Measurements from ENCODE around the gene GTF2H1. TPM values are rescaled to one million over a fixed set of nuclear protein-coding genes. Genes with fewer than 3 reads are reported as not detected.

Gene GTF2H1
- total RNA-seq, 1 experiment from 2014 or later: 39.4 TPM

- Histone ChIP-seq H4K91ac (ENCODE audit: insufficient read length, low read depth, low read length) (no peak overlapping the region), H3K56ac (ENCODE audit: insufficient read length, low read depth, low read length) (no peak overlapping the region), H3K79me1 (ENCODE audit: insufficient read depth, low read depth, low read length, poor library complexity, severe bottlenecking) (no peaks in the 10 kb centered on the region), H3T11ph (ENCODE audit: low read length) (no peak overlapping the region), H2AFZ (ENCODE audit: low read length) (no peak overlapping the region), H3K27ac (ENCODE audit: insufficient read length, low read depth, low read length) (no peak overlapping the region), H3K18ac (ENCODE audit: insufficient read length, low read depth, low read length) (no peak overlapping the region), H2BK12ac (ENCODE audit: insufficient read length, low read depth, low read length) (no peak overlapping the region), H3K4ac (ENCODE audit: low read depth, low read length) (no peak overlapping the region), H2BK20ac (ENCODE audit: low read depth, low read length, poor library complexity, severe bottlenecking) (no peak overlapping the region), H2BK15ac (ENCODE audit: low read depth, low read length) (no peak overlapping the region), H3K9ac (ENCODE audit: extremely low read depth, insufficient read length, low read length) (no peak overlapping the region), H3K27me3 (ENCODE audit: insufficient read depth, low read length) (no peaks in the 10 kb centered on the region), H2BK5ac (ENCODE audit: insufficient read length, low read length) (no peak overlapping the region), H3K4me1 (ENCODE audit: insufficient read depth, low read length) (no peaks in the 10 kb centered on the region), H4K5ac (ENCODE audit: insufficient read length, low read depth, low read length) (no peak overlapping the region), H3K23ac (ENCODE audit: insufficient read length, low read depth, low read length) (no peak overlapping the region), H2AK5ac (ENCODE audit: insufficient read length, low read length) (no peak overlapping the region), H4K8ac (replicated peaks; ENCODE audit: insufficient read length, low read depth, low read length) (no peak overlapping the region), H3K79me2 (ENCODE audit: insufficient read depth, low read length) (no peaks in the 10 kb centered on the region; the same call in 1 of the 2 replicates), H3K4me2 (ENCODE audit: insufficient read depth, insufficient read length, low read length) (no peak overlapping the region), H4K20me1 (ENCODE audit: control insufficient read depth, insufficient read depth, insufficient read length) (no peaks in the 10 kb centered on the region), H3K9me3 (ENCODE audit: control insufficient read depth, low read depth, low read length) (no peaks in the 10 kb centered on the region), H3K23me2 (ENCODE audit: insufficient read length, low read depth, low read length, poor library complexity, severe bottlenecking) (no peaks in the 10 kb centered on the region), H3K14ac (ENCODE audit: insufficient read depth, low read length) (no peak overlapping the region), H2BK120ac (ENCODE audit: low read depth, low read length, poor library complexity, severe bottlenecking) (no peak overlapping the region)
- H3K4me3 Mint-ChIP-seq: no peak overlapping the region
- TF ChIP-seq CTCF (conservative IDR thresholded peaks at IDR 0.05): no peak
- H3K4me1 Mint-ChIP-seq: 0 out of 4 replicates have a peak, but pooled peaks cover 0 to 5% of the 10 kb centered on the region in 2 experiments
- DNase-seq: no peak
- peaks cover 9 to 67% (median 49%) of the 10 kb centered on the region in 3 experiments; a peak in 6 of 7 replicates for H3K36me3 Mint-ChIP-seq (ENCODE audit: insufficient read depth in 1 of 3, low read depth in 3 of 3)
- no CpG with 5 or more reads among the region's 2 CpGs for WGBS (ENCODE audit: extremely low coverage, insufficient read length, low lambda C conversion rate)
- H3K27ac Mint-ChIP-seq: no peak overlapping the region
- H3K9me3 Mint-ChIP-seq: no peaks in the 10 kb centered on the region
- H3K27me3 Mint-ChIP-seq (ENCODE audit: low read depth): no peaks in the 10 kb centered on the region
Observed at GRCh38 chr11:18308242-18308641, 14.1 kb upstream of the GTF2H1 start.

Measured in H9 (cell line).